Transverse colon (tissue), 3 donors: ENCODE results near the gene ZNHIT1.

ENCODE experiments used
- CTCF ChIP-seq, 5 experiments: fragments of 200-600 bp in 3 of 5; fragments of 450-650 bp in 2 of 5; sonication (generic) in 3 of 5; IDR thresholded peaks; 1 replicate in 2 of 5; 2 replicates in 3 of 5; pipeline ENCODE4 v1.5.1; 2016 to 2017; ENCODE audit warnings: antibody characterized with exemption in 5 of 5, inconsistent platforms in 3 of 5, mild to moderate bottlenecking in 2 of 5, moderate library complexity in 1 of 5
- POLR2A ChIP-seq: fragments of 450-650 bp; IDR thresholded peaks from one replicate; pipeline ENCODE4 v1.6.1; 2016; ENCODE audit warnings: antibody characterized with exemption, mild to moderate bottlenecking, moderate library complexity

DNA sequence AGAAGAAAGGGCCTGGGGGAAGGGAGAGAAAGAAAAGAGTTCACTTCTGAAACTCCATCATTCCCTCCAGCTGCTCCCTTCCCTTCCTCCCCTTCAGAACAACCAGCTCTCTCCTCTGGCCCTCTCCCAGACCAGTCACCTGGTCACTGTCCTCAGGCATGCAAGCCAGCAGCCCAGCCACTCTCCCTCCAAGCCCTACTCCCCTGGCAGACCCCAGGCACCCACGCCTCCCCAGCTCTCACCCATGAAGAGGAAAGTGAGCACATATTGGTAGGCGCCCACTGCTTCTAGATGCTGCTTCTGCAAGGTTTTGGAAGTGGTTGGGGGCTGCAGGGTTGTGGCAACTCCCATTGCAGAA is 17.5 kb upstream of the ZNHIT1 start:
- TF ChIP-seq CTCF (IDR thresholded peaks at IDR 0.05) (no peak), POLR2A (no peak)
